Measurements from ENCODE around the gene CACNA1E.
"Not testable (repeated sequence)": the region's sequence is repeated elsewhere in the genome, so short reads cannot be mapped to it uniquely, and the experiment has no call there.

Gene CACNA1E

GRCh38 chr1:181798191-181798926 lies 315.0 kb downstream of the CACNA1E start:
- no peak for DNase-seq (ENCODE audit: low read depth in 1 of 2, low spot score in 1 of 2)

GRCh38 chr1:181801617-181802016 lies 318.3 kb downstream of the CACNA1E start:
- no peak for DNase-seq (ENCODE audit: low read depth in 1 of 2, low spot score in 1 of 2)

GRCh38 chr1:181802466-181802865 lies 319.1 kb downstream of the CACNA1E start:
- no peak for DNase-seq (ENCODE audit: low read depth in 1 of 2, low spot score in 1 of 2)

- no peak for DNase-seq (ENCODE audit: low read depth in 1 of 2, low spot score in 1 of 2)
Measured at GRCh38 chr1:181803421-181803820, 320.1 kb downstream of the CACNA1E start.

GRCh38 chr1:181804989-181805388 lies 321.7 kb downstream of the CACNA1E start:
- no peak for DNase-seq (ENCODE audit: low read depth in 1 of 2, low spot score in 1 of 2)

GRCh38 chr1:181806746-181807145 lies 323.4 kb downstream of the CACNA1E start:
- DNase-seq (ENCODE audit: low read depth in 1 of 2, low spot score in 1 of 2): no peak

GRCh38 chr1:181807251-181807650 lies 323.9 kb downstream of the CACNA1E start:
- DNase-seq (ENCODE audit: low read depth in 1 of 2, low spot score in 1 of 2): no peak

GRCh38 chr1:181809991-181810545 lies 326.8 kb downstream of the CACNA1E start:
- DNase-seq (ENCODE audit: low read depth in 1 of 2, low spot score in 1 of 2): no peak

- no peak for DNase-seq (ENCODE audit: low read depth in 1 of 2, low spot score in 1 of 2)
Measured at GRCh38 chr1:181812208-181812607, 328.9 kb downstream of the CACNA1E start.

GRCh38 chr1:181813266-181813665 lies 329.9 kb downstream of the CACNA1E start:
- DNase-seq (ENCODE audit: low read depth in 1 of 2, low spot score in 1 of 2): no peak

GRCh38 chr1:181816608-181817007 lies 333.3 kb downstream of the CACNA1E start:
- no peak for DNase-seq (ENCODE audit: low read depth in 1 of 2, low spot score in 1 of 2)

GRCh38 chr1:181817091-181817490 lies 333.8 kb downstream of the CACNA1E start:
- no peak for DNase-seq (ENCODE audit: low read depth in 1 of 2, low spot score in 1 of 2)

- no peak for DNase-seq (ENCODE audit: low read depth in 1 of 2, low spot score in 1 of 2)
Measured at GRCh38 chr1:181818459-181818858, 335.1 kb downstream of the CACNA1E start.

- no peak for DNase-seq (ENCODE audit: low read depth in 1 of 2, low spot score in 1 of 2)
Measured at GRCh38 chr1:181818943-181819342, 335.6 kb downstream of the CACNA1E start.

- no peak for DNase-seq (ENCODE audit: low read depth in 1 of 2, low spot score in 1 of 2)
Measured at GRCh38 chr1:181821701-181822100, 338.4 kb downstream of the CACNA1E start.

- DNase-seq (ENCODE audit: low read depth in 1 of 2, low spot score in 1 of 2): not testable (repeated sequence)
Measured at GRCh38 chr1:181832173-181832880, 349.0 kb downstream of the CACNA1E start.

GRCh38 chr1:181846001-181846645 lies 362.8 kb downstream of the CACNA1E start:
- no peak for DNase-seq (ENCODE audit: low read depth in 1 of 2, low spot score in 1 of 2)

GRCh38 chr1:181846681-181847080 lies 363.4 kb downstream of the CACNA1E start:
- DNase-seq (ENCODE audit: low read depth in 1 of 2, low spot score in 1 of 2): no peak

- DNase-seq (ENCODE audit: low read depth in 1 of 2, low spot score in 1 of 2): no peak
Measured at GRCh38 chr1:181849071-181849470, 365.8 kb downstream of the CACNA1E start.

- DNase-seq (ENCODE audit: low read depth in 1 of 2, low spot score in 1 of 2): not testable (repeated sequence)
Measured at GRCh38 chr1:181854212-181854611, 370.9 kb downstream of the CACNA1E start.

- DNase-seq (ENCODE audit: low read depth in 1 of 2, low spot score in 1 of 2): no peak
Measured at GRCh38 chr1:181855380-181855779, 372.1 kb downstream of the CACNA1E start.
